ENCODE results near the gene DIAPH2.

DNA sequence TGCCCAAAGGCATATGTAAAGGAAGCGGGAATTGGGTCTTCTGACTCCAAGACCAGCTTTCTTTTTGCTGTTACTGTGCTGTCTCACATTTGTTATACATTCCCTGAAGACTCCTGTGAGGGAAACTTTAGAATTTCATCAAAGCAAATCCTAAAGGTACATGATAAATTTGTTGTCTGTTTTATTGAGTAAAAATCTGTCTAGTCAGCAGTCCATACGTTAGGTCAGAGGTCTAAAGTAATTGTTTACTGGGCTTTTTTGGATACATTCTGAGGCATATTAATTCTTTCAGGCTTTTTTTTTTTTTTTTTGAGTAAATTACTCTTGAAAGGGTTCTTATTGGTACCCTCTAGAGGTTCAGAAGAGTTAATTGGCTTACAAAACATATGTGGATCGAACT is 546.3 kb downstream of the DIAPH2 start:
- TF ChIP-seq POLR2A (IDR thresholded peaks at IDR 0.05; ENCODE audit: extremely low read depth, insufficient read length) (no peak), MAX (IDR thresholded peaks at IDR 0.05; ENCODE audit: low read depth, low read length) (no peak), MYC (IDR thresholded peaks at IDR 0.05; ENCODE audit: low read depth, low read length) (no peak)
- TF ChIP-seq, protein P1, sequence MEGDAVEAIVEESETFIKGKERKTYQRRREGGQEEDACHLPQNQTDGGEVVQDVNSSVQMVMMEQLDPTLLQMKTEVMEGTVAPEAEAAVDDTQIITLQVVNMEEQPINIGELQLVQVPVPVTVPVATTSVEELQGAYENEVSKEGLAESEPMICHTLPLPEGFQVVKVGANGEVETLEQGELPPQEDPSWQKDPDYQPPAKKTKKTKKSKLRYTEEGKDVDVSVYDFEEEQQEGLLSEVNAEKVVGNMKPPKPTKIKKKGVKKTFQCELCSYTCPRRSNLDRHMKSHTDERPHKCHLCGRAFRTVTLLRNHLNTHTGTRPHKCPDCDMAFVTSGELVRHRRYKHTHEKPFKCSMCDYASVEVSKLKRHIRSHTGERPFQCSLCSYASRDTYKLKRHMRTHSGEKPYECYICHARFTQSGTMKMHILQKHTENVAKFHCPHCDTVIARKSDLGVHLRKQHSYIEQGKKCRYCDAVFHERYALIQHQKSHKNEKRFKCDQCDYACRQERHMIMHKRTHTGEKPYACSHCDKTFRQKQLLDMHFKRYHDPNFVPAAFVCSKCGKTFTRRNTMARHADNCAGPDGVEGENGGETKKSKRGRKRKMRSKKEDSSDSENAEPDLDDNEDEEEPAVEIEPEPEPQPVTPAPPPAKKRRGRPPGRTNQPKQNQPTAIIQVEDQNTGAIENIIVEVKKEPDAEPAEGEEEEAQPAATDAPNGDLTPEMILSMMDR (IDR thresholded peaks at IDR 0.05; ENCODE audit: low read depth, low read length) = no peak

All from NB4 (cell line).